Glutamatergic neuron (in vitro differentiated cells): ENCODE measurements around the gene TSPAN31. TPM values are rescaled to one million over a fixed set of nuclear protein-coding genes. Genes with fewer than 3 reads are reported as not detected.
A peak's percentile ranks its signal among the peaks of the same experiment; 100 is the strongest.

ENCODE experiments used
- DNase-seq: peaks from one replicate; pipeline ENCODE4 v3.0.0; 2022
- H3K27ac Mint-ChIP-seq: one replicate; pipeline ENCODE4 v1.8.0; 2020; ENCODE audit warnings: mild to moderate bottlenecking, mixed read lengths, inconsistent platforms; ENCODE audit not compliant: unreplicated experiment
- H3K27me3 Mint-ChIP-seq: one replicate; pipeline ENCODE4 v1.8.0; 2020; ENCODE audit warnings: mild to moderate bottlenecking, moderate library complexity, mixed read lengths, inconsistent platforms; ENCODE audit not compliant: unreplicated experiment
- H3K36me3 Mint-ChIP-seq: one replicate; pipeline ENCODE4 v1.8.0; 2020; ENCODE audit warnings: mild to moderate bottlenecking, mixed read lengths, inconsistent platforms; ENCODE audit not compliant: unreplicated experiment
- H3K4me1 Mint-ChIP-seq: one replicate; pipeline ENCODE4 v1.8.0; 2020; ENCODE audit warnings: mild to moderate bottlenecking, low read depth, mixed read lengths, inconsistent platforms; ENCODE audit not compliant: unreplicated experiment
- H3K4me3 Mint-ChIP-seq: one replicate; pipeline ENCODE4 v1.8.0; 2020; ENCODE audit warnings: mild to moderate bottlenecking, mixed read lengths, inconsistent platforms; ENCODE audit not compliant: unreplicated experiment
- H3K9me3 Mint-ChIP-seq: one replicate; pipeline ENCODE4 v1.8.0; 2020; ENCODE audit warnings: mild to moderate bottlenecking, moderate library complexity, mixed read lengths, inconsistent platforms; ENCODE audit not compliant: unreplicated experiment
- total RNA-seq: library from RNA; stranded (reverse); fragmentation: NEBNext Ultra II Directional; extraction: Animal tissue kit (Norgen Biotek cat#: 25700); gene quantifications from one replicate; pipeline ENCODE4 v1.2.1, GENCODE V29; 2021; ENCODE audit not compliant: unreplicated experiment
- TF ChIP-seq, protein P1 (sequence below): fragments of 200-600 bp; sonication (generic); IDR thresholded peaks from one replicate; pipeline ENCODE4 v1.5.0; 2021; ENCODE audit not compliant: partially characterized antibody, unreplicated experiment

The TSPAN31 gene
- total RNA-seq, 1 donor from 2014 or later: 27.2 TPM

DNA sequence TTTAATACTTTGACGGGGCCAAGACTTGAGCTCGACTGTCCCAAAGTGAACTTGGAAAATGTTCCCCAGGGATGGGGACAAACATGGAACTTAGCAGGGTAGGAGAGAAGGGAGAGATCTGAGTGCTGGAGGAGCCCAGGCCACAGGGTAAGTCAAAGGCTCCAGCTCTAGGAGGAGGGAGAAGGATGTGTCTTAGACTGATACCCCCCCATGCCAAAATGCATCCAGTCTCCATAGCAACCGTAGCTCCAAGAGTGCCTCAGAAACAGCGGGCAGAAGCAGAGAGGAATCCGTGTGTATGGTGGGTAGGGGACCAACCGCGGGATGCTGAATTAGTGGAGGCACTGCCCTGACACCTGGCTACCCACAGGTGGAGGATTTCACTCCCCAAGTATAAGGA, 5.5 kb upstream of the TSPAN31 start:
- Mint-ChIP-seq H3K4me1 (peaks cover 24% of the 10 kb centered on the region), H3K27me3 (peaks cover 30% of the 10 kb centered on the region), H3K4me3 (peak overlapping the region; percentile 85), H3K9me3 (peaks cover 12% of the 10 kb centered on the region), H3K27ac (peak overlapping the region; percentile 38), H3K36me3 (peaks cover 9% of the 10 kb centered on the region)
- DNase-seq: no peak
- TF ChIP-seq, protein P1, sequence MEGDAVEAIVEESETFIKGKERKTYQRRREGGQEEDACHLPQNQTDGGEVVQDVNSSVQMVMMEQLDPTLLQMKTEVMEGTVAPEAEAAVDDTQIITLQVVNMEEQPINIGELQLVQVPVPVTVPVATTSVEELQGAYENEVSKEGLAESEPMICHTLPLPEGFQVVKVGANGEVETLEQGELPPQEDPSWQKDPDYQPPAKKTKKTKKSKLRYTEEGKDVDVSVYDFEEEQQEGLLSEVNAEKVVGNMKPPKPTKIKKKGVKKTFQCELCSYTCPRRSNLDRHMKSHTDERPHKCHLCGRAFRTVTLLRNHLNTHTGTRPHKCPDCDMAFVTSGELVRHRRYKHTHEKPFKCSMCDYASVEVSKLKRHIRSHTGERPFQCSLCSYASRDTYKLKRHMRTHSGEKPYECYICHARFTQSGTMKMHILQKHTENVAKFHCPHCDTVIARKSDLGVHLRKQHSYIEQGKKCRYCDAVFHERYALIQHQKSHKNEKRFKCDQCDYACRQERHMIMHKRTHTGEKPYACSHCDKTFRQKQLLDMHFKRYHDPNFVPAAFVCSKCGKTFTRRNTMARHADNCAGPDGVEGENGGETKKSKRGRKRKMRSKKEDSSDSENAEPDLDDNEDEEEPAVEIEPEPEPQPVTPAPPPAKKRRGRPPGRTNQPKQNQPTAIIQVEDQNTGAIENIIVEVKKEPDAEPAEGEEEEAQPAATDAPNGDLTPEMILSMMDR: no peak

DNA sequence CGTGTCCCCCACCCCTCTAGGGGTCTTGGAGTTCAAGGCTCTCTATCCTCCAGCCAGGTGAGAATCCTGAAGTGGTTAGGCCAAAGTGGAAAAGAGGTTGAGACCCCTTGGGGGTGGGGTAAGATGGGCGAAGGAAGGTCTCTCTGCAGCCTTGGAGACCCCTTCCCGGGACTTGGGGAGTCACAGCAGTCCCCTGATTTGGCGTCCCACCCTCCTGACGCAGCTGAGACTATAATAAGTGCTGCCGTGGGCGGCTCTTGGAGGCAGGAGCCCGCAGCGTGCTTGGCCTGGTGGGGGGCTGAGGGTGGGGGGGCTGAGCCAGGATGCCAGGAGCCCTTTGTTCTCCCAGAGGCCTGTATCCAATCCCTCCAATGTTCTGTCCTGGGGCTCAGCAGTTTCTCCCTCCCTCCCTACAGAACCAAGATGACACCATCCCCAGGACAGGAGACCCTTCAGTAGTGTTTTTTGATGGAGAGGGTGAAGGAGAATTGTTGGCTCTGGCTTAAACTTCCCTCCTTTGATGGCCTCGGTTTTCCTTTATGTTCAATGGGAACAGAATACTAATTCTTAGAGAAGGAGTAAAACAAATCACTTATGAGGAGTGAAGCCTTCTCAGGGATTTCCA, 4.8 kb upstream of the TSPAN31 start:
- DNase-seq: no peak
- Mint-ChIP-seq H3K9me3 (peaks cover 10% of the 10 kb centered on the region), H3K4me3 (no peak overlapping the region), H3K27ac (no peak overlapping the region), H3K36me3 (peaks cover 4% of the 10 kb centered on the region), H3K27me3 (peaks cover 28% of the 10 kb centered on the region), H3K4me1 (peaks cover 18% of the 10 kb centered on the region)
- TF ChIP-seq, protein P1: no peak

DNA sequence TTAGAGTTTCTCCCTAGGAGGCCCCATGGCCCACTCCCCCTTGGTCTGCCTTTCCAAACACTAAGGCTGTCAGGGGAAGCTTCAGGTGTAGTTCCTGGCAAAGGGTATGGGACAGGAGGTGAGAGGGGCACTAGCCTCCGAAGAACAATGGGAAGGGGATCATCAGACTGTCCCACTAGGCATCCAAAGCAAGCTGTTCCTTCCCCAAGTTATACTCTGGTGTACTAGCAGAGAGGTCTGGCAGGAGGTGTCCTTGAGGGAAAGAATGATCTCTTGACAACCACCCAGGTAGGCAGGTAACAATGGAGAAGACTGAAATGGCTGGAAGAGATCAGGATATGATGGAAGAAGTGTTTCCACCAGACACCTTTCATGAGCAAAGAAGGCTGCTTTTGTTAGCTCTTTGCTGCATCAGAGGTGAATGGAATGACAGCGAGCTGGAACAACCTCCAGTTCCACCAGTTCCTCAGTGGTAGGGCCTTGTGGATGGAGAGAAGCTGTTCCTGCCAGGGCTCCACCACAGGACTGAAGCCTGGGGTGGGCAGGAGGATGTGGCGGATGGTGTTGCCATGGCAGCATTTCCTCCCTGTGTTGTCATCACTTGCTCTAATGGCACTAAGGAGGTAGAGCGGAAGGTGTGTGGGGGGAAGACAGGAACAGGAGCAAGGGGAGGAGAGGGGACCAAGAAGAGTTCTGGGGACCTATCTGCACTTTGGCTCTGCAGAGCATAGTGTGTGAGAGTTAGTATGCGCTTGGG, 4.0 kb upstream of the TSPAN31 start:
- H3K4me3 Mint-ChIP-seq: peak overlapping the region; percentile 44
- TF ChIP-seq, protein P1: no peak
- peaks cover 4% of the 10 kb centered on the region for H3K36me3 Mint-ChIP-seq
- peaks cover 26% of the 10 kb centered on the region for H3K27me3 Mint-ChIP-seq
- peaks cover 17% of the 10 kb centered on the region for H3K4me1 Mint-ChIP-seq
- no peak overlapping the region for H3K27ac Mint-ChIP-seq
- DNase-seq: no peak
- H3K9me3 Mint-ChIP-seq: peaks cover 14% of the 10 kb centered on the region

DNA sequence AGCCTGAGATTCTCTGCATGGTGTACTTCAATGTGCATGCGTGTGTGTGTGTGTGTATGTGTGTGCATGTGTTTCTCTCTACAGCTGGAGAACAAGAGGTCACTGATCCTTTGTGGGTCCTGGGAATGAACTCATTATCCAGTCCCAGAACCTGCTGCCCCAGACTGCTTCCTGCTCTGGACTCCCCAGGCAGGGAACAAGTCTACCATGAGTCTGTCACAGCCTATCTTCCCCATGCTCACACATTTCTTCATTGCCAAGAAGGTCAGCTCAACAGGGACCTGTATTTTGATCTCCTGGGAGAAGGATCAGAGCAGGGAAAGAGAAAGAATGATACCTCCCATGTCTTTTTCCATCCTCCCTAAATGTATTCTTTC, 3.4 kb upstream of the TSPAN31 start:
- H3K36me3 Mint-ChIP-seq: peaks cover 4% of the 10 kb centered on the region
- H3K27me3 Mint-ChIP-seq: peaks cover 28% of the 10 kb centered on the region
- peaks cover 15% of the 10 kb centered on the region for H3K4me1 Mint-ChIP-seq
- H3K27ac Mint-ChIP-seq: no peak overlapping the region
- no peak overlapping the region for H3K4me3 Mint-ChIP-seq
- no peak for DNase-seq
- TF ChIP-seq, protein P1: no peak
- H3K9me3 Mint-ChIP-seq: peaks cover 18% of the 10 kb centered on the region
